Brain microvascular endothelial cell (primary cell): ENCODE results near the gene SEC23IP.

ENCODE experiments used
- DNase-seq: peaks from one replicate; pipeline ENCODE4 v3.0.0-alpha.2; 2020
- H3K27ac ChIP-seq: fragments of 250-450 bp; sonication (Bioruptor Pico); 2 replicates; pipeline ENCODE4 v1.5.1; 2020; ENCODE audit warnings: mild to moderate bottlenecking, moderate library complexity
- H3K27me3 ChIP-seq: fragments of 250-450 bp; sonication (Bioruptor Pico); replicated peaks from 2 replicates; pipeline ENCODE4 v1.5.1; 2020; ENCODE audit warnings: mild to moderate bottlenecking
- H3K36me3 ChIP-seq: fragments of 250-450 bp; sonication (Bioruptor Pico); replicated peaks from 2 replicates; pipeline ENCODE4 v1.5.1; 2020; ENCODE audit warnings: mild to moderate bottlenecking
- H3K4me3 ChIP-seq: 2 replicates; pipeline ENCODE4 v1.5.1; 2011; ENCODE audit warnings: low read depth, mild to moderate bottlenecking, control low read depth, low read length, moderate library complexity
- in situ Hi-C: cut with HindIII; loops from 2 replicates; pipeline ENCODE4 v1.10.0; 2017; ENCODE audit warnings: low sequenced_read_pairs, low pct_ligation_motif_present
- TF ChIP-seq, protein P1 (sequence below): IDR thresholded peaks from 2 replicates; pipeline ENCODE4 v1.5.1; 2011; ENCODE audit warnings: low read depth, mild to moderate bottlenecking, moderate library complexity, low read length, control low read depth, inconsistent platforms; ENCODE audit errors: missing control alignments

The SEC23IP gene

DNA sequence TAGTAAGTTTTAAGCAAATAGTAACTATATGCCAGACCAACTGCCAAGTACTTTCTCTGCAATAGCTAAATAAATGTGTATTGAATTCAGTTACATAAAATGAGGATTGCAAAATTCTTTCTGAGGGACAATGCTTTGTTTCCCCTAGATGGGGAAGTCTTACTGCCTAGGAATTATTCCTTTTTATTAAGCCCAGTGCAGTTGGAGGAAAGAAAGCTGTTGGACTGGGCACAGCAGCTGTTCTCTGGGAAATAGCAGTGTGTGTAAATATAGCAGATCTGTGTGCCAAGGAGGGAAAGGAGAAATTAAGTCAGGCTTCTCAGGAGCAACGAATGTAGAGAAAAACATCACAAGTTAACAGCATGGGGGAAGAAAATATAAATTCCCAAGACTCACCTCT is 77.1 kb downstream of the SEC23IP start:
- in situ Hi-C loops: no loop called here
- Histone ChIP-seq H3K4me3 (no peak overlapping the region), H3K27me3 (no peaks in the 10 kb centered on the region), H3K27ac (no peak overlapping the region), H3K36me3 (no peaks in the 10 kb centered on the region)
- TF ChIP-seq, protein P1, sequence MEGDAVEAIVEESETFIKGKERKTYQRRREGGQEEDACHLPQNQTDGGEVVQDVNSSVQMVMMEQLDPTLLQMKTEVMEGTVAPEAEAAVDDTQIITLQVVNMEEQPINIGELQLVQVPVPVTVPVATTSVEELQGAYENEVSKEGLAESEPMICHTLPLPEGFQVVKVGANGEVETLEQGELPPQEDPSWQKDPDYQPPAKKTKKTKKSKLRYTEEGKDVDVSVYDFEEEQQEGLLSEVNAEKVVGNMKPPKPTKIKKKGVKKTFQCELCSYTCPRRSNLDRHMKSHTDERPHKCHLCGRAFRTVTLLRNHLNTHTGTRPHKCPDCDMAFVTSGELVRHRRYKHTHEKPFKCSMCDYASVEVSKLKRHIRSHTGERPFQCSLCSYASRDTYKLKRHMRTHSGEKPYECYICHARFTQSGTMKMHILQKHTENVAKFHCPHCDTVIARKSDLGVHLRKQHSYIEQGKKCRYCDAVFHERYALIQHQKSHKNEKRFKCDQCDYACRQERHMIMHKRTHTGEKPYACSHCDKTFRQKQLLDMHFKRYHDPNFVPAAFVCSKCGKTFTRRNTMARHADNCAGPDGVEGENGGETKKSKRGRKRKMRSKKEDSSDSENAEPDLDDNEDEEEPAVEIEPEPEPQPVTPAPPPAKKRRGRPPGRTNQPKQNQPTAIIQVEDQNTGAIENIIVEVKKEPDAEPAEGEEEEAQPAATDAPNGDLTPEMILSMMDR: no peak
- DNase-seq: no peak

DNA sequence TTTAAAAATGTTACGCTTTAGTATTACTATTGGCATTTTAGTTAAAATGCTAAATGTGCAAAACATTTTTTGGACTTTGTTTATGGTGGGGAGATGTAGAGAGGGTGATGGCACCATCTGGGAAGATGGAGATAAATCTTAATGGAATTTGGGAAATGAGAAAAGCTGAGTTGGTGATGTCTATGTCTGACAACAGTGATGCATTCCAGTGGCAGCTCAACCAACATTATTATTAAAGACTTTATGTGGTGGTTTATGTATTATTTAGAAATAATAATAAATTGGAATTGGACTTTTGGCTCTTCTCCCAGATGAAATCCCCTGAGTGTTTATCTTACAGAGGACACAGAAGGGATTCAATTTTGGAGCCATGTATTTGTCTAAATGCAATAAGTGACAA is 77.6 kb downstream of the SEC23IP start:
- in situ Hi-C loops: no loop called here

DNA sequence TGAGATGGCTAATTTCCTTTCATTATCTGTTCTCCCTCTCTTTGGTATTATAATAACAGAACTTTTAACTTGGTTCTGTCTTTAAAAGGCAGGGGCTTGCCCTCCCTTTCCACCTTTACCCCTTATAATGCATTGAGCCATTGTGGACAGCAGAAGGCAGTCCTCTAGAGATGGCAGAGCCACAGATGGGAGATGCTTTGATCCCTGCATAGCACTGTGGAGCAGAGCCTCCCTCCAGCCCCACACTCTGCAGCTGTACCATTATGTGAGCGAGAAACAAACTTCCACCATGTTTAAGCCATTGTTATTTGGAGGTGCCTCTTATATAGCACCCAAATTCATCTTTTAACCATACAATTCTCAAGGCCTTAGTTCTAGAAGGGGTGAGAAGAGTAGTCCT is 78.4 kb downstream of the SEC23IP start:
- H3K27ac ChIP-seq: no peak overlapping the region
- H3K4me3 ChIP-seq: no peak overlapping the region
- TF ChIP-seq, protein P1: no peak
- no peak for DNase-seq
- H3K27me3 ChIP-seq: no peaks in the 10 kb centered on the region
- H3K36me3 ChIP-seq: no peaks in the 10 kb centered on the region
- in situ Hi-C loops: no loop called here

More for the DNA sequence above, 77.6 kb downstream of the SEC23IP start:
- Histone ChIP-seq H3K27me3 (no peaks in the 10 kb centered on the region), H3K27ac (no peak overlapping the region), H3K36me3 (no peaks in the 10 kb centered on the region), H3K4me3 (no peak overlapping the region)
- DNase-seq: no peak
- TF ChIP-seq, protein P1: no peak

DNA sequence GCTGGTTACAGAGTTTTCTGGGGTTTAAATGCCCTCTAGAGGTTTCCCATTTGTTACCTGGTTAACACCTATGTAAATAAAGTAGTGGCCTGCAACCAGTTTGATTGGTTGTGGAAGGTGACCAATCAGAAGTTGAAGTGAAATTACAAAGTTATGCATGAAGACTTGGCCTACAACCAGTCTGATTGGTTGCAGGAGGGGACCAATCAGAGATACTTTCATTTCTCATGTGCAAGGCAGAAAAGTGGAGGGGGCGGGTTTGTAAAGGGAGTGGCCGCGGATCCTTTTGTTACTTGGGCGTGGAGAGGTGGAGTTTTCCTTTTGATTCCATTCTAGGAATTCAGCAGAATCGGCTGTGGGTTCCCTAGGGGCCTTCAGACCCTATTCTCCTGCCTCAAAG is 80.8 kb downstream of the SEC23IP start:
- TF ChIP-seq, protein P1: no peak
- no peak overlapping the region for H3K27ac ChIP-seq
- in situ Hi-C loops: no loop called here
- H3K36me3 ChIP-seq: no peaks in the 10 kb centered on the region
- H3K27me3 ChIP-seq: no peaks in the 10 kb centered on the region
- H3K4me3 ChIP-seq: no peak overlapping the region
- no peak for DNase-seq

DNA sequence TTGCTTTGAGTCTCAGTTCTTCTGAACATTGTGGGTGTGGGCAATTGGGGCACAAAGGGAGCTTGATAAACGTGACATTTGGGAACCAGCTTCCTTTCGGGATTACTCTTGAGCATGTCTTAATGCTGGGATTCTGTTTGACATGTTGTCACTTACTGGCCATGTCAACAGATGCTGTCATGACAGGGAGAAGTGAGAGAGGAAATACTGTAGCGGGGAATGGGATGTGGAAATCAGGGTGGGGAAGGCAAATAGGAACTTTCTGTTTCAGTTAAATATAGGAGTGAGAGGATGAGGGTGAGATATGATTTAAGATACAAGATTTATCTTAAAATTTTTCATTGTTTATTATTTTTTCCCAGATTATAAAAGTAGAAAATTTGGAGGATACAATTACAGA is 83.9 kb downstream of the SEC23IP start:
- DNase-seq: no peak
- in situ Hi-C loops: no loop called here
- no peaks in the 10 kb centered on the region for H3K27me3 ChIP-seq
- H3K36me3 ChIP-seq: no peaks in the 10 kb centered on the region
- no peak overlapping the region for H3K27ac ChIP-seq
- TF ChIP-seq, protein P1: no peak
- no peak overlapping the region for H3K4me3 ChIP-seq

DNA sequence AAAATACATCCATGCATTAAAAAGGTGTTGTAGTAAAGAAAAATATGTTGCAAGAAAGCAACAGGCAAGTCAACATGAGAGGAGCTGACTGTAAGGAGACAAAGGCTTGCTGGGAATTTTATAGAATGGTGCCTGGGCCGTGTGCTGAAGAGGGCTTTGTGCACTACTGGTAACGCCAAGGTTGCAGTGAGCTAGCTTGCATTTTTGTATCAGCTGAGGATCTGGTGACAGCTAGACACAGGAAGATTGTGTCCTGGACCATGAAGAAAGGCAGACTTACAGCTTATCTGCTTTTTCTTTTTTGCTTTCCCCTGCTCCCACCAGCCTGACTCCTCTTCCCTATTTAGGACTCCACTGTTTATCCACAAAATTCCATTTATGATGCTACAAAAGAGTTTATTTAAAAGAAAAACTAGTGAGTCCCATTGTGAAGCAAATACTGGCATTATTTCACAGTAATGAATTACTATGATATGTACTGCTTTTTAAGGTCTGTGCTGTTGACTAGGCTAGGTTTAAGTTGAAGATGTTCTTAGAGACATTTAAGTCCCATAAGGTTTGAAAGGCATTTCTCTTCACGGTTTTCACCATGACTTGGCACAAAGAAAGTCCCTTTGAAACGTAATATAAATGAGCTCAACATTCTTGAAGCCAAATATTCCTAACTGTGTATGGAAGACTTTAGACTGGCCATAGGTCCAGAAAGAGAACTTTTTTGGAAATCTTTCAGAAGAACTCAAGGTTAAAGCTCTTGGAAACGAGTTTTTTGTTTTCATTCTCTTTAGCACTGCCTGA is 88.6 kb downstream of the SEC23IP start:
- no peak for DNase-seq
- TF ChIP-seq, protein P1: no peak
- in situ Hi-C loops: no loop called here

More for the DNA sequence above, 88.6 kb downstream of the SEC23IP start:
- no peaks in the 10 kb centered on the region for H3K27me3 ChIP-seq
- no peak overlapping the region for H3K4me3 ChIP-seq
- H3K36me3 ChIP-seq: no peaks in the 10 kb centered on the region
- no peak overlapping the region for H3K27ac ChIP-seq
